RWPE1 (cell line): Measurements from ENCODE around the gene DDX56.
"Not testable (repeated sequence)": the region's sequence is repeated elsewhere in the genome, so short reads cannot be mapped to it uniquely, and the experiment has no call there.

Source experiments
- CTCF ChIA-PET: fragments of 350-600 bp; sonication (Branson Sonifier 250); formaldehyde crosslinking; extraction: SDS; loops from one replicate; lab custom pipeline; 2021; lab: Yijun Ruan, JAX
- POLR2A ChIA-PET: fragments of 400-600 bp; formaldehyde crosslinking; extraction: SDS; loops from one replicate; lab custom pipeline; 2020; ENCODE audit warnings: antibody characterized with exemption; ENCODE audit not compliant: low non-redundant PET; lab: Yijun Ruan, JAX
- DNase-seq: peaks from one replicate; pipeline ENCODE4 v3.0.0; 2012; ENCODE audit warnings: low spot score
- H3K27ac ChIP-seq: fragments of 450-650 bp; 2 replicates; pipeline ENCODE4 v1.5.1; 2017
- TF ChIP-seq, protein P1 (sequence below): fragments of 450-650 bp; conservative IDR thresholded peaks from 2 replicates; pipeline ENCODE4 v1.5.1; 2017; ENCODE audit warnings: low read depth, mild to moderate bottlenecking

DDX56 gene

GRCh38 chr7:44565795-44566559, 7.7 kb downstream of the DDX56 start:
- peak overlapping the region; percentile 63 for H3K27ac ChIP-seq
- POLR2A ChIA-PET: interaction anchor here (0.5 to 0.9 kb wide), 3 partner anchors 8 to 541 kb away, joined by 3 read pairs; partner anchors contain the start of gene DDX56
- no peak for DNase-seq
- CTCF ChIA-PET: interaction anchor here (0.5 to 2.7 kb wide), 18 partner anchors 8 to 495 kb away, joined by 3 to 17 read pairs (median 4); partner anchors contain the start of genes DDX56 and NUDCD3
- TF ChIP-seq, protein P1, sequence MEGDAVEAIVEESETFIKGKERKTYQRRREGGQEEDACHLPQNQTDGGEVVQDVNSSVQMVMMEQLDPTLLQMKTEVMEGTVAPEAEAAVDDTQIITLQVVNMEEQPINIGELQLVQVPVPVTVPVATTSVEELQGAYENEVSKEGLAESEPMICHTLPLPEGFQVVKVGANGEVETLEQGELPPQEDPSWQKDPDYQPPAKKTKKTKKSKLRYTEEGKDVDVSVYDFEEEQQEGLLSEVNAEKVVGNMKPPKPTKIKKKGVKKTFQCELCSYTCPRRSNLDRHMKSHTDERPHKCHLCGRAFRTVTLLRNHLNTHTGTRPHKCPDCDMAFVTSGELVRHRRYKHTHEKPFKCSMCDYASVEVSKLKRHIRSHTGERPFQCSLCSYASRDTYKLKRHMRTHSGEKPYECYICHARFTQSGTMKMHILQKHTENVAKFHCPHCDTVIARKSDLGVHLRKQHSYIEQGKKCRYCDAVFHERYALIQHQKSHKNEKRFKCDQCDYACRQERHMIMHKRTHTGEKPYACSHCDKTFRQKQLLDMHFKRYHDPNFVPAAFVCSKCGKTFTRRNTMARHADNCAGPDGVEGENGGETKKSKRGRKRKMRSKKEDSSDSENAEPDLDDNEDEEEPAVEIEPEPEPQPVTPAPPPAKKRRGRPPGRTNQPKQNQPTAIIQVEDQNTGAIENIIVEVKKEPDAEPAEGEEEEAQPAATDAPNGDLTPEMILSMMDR: peak; percentile 52

DNA sequence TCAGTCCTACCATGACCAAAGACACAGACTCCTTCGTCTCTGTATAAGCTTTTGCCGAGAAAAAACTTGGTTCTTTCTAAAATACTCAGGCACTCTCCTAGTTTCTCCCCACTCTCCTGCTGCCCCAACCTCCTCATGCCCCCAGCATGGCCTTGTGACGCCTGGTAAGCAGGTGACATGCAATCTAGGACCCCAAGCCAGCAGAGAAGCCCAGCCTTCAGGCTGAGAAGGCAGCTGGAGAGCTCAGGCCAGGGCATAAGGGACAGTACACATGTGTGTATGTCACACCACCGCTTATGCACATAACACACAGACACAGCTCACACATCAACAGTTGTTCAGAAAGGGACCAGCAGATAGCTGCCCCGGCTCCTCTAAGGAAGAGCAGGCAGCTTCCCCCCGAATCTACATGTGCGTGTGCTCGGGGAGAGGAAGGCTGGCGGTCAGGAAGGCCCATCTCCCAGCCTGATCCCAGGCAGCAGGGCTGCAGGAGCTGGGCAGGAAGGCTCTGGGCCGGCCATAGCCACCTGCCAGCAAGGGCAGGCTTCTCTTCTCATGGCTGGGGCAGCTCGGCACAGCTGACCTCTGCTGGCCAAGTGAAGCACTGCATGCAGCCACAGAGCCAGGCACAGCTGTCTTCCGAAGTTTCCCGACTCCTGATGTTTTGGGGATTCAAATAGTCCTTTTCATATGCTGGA, 8.5 kb downstream of the DDX56 start:
- H3K27ac ChIP-seq: peak overlapping the region; percentile 63
- DNase-seq: peak; percentile 61
- ChIA-PET CTCF (interaction anchor here (0.5 to 2.7 kb wide), 20 partner anchors 9 to 494 kb away, joined by 3 to 17 read pairs (median 4); partner anchors contain the start of genes DDX56 and NUDCD3), POLR2A (interaction anchor here (0.5 to 0.9 kb wide), 3 partner anchors 8 to 540 kb away, joined by 3 read pairs; partner anchors contain the start of gene DDX56)
- TF ChIP-seq, protein P1: peak; percentile 99

DNA sequence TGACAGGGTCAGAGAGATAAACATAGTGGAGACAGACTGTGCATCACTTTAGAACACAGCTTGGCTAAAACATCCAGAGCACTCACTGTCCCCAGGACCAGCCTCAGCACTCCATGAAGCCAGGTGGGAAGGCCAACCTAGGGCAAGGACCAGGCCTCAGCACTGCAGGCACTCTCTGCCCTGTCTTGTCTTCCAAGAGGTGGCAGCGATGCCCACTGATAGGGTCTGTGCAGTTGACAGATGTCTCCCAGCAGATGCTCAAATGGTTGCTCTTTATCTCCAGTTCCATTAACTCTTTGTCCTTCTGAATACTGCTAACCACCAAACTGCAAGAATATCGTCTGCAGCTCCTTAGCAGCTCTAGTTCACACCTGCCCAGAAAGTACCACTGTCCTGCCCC, 9.1 kb downstream of the DDX56 start:
- no peak for DNase-seq
- TF ChIP-seq, protein P1: no peak
- CTCF ChIA-PET: interaction anchor here (0.6 to 2.7 kb wide), 8 partner anchors 12 to 350 kb away, joined by 3 to 17 read pairs (median 6); partner anchors contain the start of gene NUDCD3
- POLR2A ChIA-PET: interaction anchor here (0.9 kb wide), 1 partner anchor 9 kb away, joined by 3 read pairs; the partner anchor contains the start of gene DDX56
- peak overlapping the region; percentile 63 for H3K27ac ChIP-seq

- CTCF ChIA-PET: no interaction called here
- H3K27ac ChIP-seq: peak overlapping the region; percentile 63
- POLR2A ChIA-PET: no interaction called here
- TF ChIP-seq, protein P1: no peak
- no peak for DNase-seq
Measured at GRCh38 chr7:44563171-44563679, 10.5 kb downstream of the DDX56 start.

DNA sequence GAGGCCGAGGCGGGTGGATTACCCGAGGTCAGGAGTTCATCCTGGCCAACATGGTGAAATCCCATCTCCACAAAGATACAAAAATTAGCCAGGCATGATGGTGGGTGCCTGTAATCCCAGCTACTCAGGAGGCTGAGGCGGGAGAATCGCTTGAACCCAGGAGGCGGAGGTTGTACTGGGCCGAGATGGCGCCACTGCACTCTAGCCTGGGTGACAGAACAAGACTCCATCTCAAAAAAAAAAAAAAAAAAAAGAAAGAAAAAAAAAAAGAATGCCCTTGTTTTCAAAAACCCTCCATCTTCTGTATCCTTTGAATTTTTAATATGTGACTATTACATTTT, 11.1 kb downstream of the DDX56 start:
- H3K27ac ChIP-seq: peak overlapping the region; percentile 63
- POLR2A ChIA-PET: interaction anchor here (0.6 kb wide), 1 partner anchor 18 kb away, joined by 3 read pairs; no protein-coding TSS in a partner anchor
- DNase-seq, CTCF ChIA-PET: not testable (repeated sequence)

- TF ChIP-seq, protein P1: no peak
- ChIA-PET POLR2A (interaction anchor here (0.6 kb wide), 1 partner anchor 18 kb away, joined by 3 read pairs; no protein-coding TSS in a partner anchor), CTCF (no interaction called here)
- peak overlapping the region; percentile 63 for H3K27ac ChIP-seq
- peak; percentile 63 for DNase-seq
Measured at GRCh38 chr7:44561962-44562621, 11.6 kb downstream of the DDX56 start.
